ENCODE data around the gene GABRG3.

The GABRG3 gene

GRCh38 chr15:27456807-27457206 lies 485.8 kb downstream of the GABRG3 start:
- no peak overlapping the region for H3K4me3 ChIP-seq (ENCODE audit: low read depth, low read length)

GRCh38 chr15:27457766-27458165 lies 486.8 kb downstream of the GABRG3 start:
- no peak for TF ChIP-seq CTCF (IDR thresholded peaks at IDR 0.05; ENCODE audit: borderline replicate concordance, insufficient read depth, low read depth, low read length)
- no peak overlapping the region for H3K4me3 ChIP-seq (ENCODE audit: low read depth, low read length)

More at GRCh38 chr15:27456807-27457206, 485.8 kb downstream of the GABRG3 start:
- no peak for TF ChIP-seq CTCF (IDR thresholded peaks at IDR 0.05; ENCODE audit: borderline replicate concordance, insufficient read depth, low read depth, low read length)

GRCh38 chr15:27458345-27459084 lies 487.5 kb downstream of the GABRG3 start:
- no peak overlapping the region for H3K4me3 ChIP-seq (ENCODE audit: low read depth, low read length)
- TF ChIP-seq CTCF (IDR thresholded peaks at IDR 0.05; ENCODE audit: borderline replicate concordance, insufficient read depth, low read depth, low read length): no peak

GRCh38 chr15:27459836-27460235 lies 488.9 kb downstream of the GABRG3 start:
- no peak for TF ChIP-seq CTCF (IDR thresholded peaks at IDR 0.05; ENCODE audit: borderline replicate concordance, insufficient read depth, low read depth, low read length)
- H3K4me3 ChIP-seq (ENCODE audit: low read depth, low read length): no peak overlapping the region

- TF ChIP-seq CTCF (IDR thresholded peaks at IDR 0.05; ENCODE audit: borderline replicate concordance, insufficient read depth, low read depth, low read length): no peak
These were observed 490.2 kb downstream of the GABRG3 start for GRCh38 chr15:27461181-27461580.

GRCh38 chr15:27463525-27464088 lies 492.6 kb downstream of the GABRG3 start:
- TF ChIP-seq CTCF (IDR thresholded peaks at IDR 0.05; ENCODE audit: borderline replicate concordance, insufficient read depth, low read depth, low read length): no peak
- H3K4me3 ChIP-seq (ENCODE audit: low read depth, low read length): no peak overlapping the region

More at GRCh38 chr15:27461181-27461580, 490.2 kb downstream of the GABRG3 start:
- H3K4me3 ChIP-seq (ENCODE audit: low read depth, low read length): no peak overlapping the region

All from GM12875 (cell line).